Kidney capillary endothelial cell (primary cell): Measurements from ENCODE around the gene OLFML1.
A peak's percentile ranks its signal among the peaks of the same experiment; 100 is the strongest.

Experiments
- DNase-seq: peaks from one replicate; pipeline ENCODE4 v3.0.0-alpha.2; 2018; ENCODE audit warnings: low spot score

Gene OLFML1

GRCh38 chr11:7485186-7486097 is at the start of gene OLFML1:
Gene OLFML1 (plus strand): TSS chr11:7485506. CDS start chr11:7485876, 370 bp downstream.
- DNase-seq = no peak

- no peak for DNase-seq
These were observed 49.2 kb upstream of the OLFML1 start for GRCh38 chr11:7436146-7436545.

GRCh38 chr11:7436657-7437056 is 48.6 kb upstream of the OLFML1 start:
- peak; percentile 24 for DNase-seq

GRCh38 chr11:7437696-7438095 is 47.6 kb upstream of the OLFML1 start:
- no peak for DNase-seq

- no peak for DNase-seq
These were observed 45.5 kb upstream of the OLFML1 start for GRCh38 chr11:7439746-7440320.

- DNase-seq = peak; percentile 61
These were observed 42.6 kb upstream of the OLFML1 start for GRCh38 chr11:7442588-7443215.

- DNase-seq = no peak
These were observed 41.0 kb upstream of the OLFML1 start for GRCh38 chr11:7444091-7444981.

GRCh38 chr11:7445564-7445963 is 39.7 kb upstream of the OLFML1 start:
- DNase-seq = no peak

- DNase-seq = no peak
These were observed 37.1 kb upstream of the OLFML1 start for GRCh38 chr11:7448201-7448600.

- no peak for DNase-seq
These were observed 36.0 kb upstream of the OLFML1 start for GRCh38 chr11:7449211-7449840.

- no peak for DNase-seq
These were observed 35.5 kb upstream of the OLFML1 start for GRCh38 chr11:7449841-7450214.

GRCh38 chr11:7450836-7451235 is 34.5 kb upstream of the OLFML1 start:
- peak; percentile 40 for DNase-seq

GRCh38 chr11:7451520-7451919 is 33.8 kb upstream of the OLFML1 start:
- DNase-seq = no peak

GRCh38 chr11:7451952-7452494 is 33.3 kb upstream of the OLFML1 start:
- DNase-seq = no peak

- no peak for DNase-seq
These were observed 30.5 kb upstream of the OLFML1 start for GRCh38 chr11:7454854-7455253.

GRCh38 chr11:7457211-7457610 is 28.1 kb upstream of the OLFML1 start:
- DNase-seq = no peak

- no peak for DNase-seq
These were observed 22.6 kb upstream of the OLFML1 start for GRCh38 chr11:7462706-7463105.

- DNase-seq = peak; percentile 44
These were observed 17.7 kb upstream of the OLFML1 start for GRCh38 chr11:7467652-7468051.

- DNase-seq = no peak
These were observed 15.9 kb upstream of the OLFML1 start for GRCh38 chr11:7469351-7469865.

GRCh38 chr11:7471071-7471470 is 14.2 kb upstream of the OLFML1 start:
- no peak for DNase-seq

GRCh38 chr11:7473717-7474116 is 11.6 kb upstream of the OLFML1 start:
- no peak for DNase-seq
